HEK293T (cell line): Measurements from ENCODE around the gene USP43.

Source experiments
- BHLHE40 ChIP-seq: fragments of 450-650 bp; IDR thresholded peaks from 2 replicates; pipeline ENCODE4 v1.6.1; 2016; ENCODE audit warnings: mild to moderate bottlenecking, moderate library complexity, borderline replicate concordance
- FOXA1 ChIP-seq: fragments of 450-650 bp; IDR thresholded peaks from 2 replicates; pipeline ENCODE4 v1.6.1; 2016; ENCODE audit warnings: mild to moderate bottlenecking
- FOXK2 ChIP-seq: fragments of 450-650 bp; IDR thresholded peaks from 2 replicates; pipeline ENCODE4 v1.6.1; 2016; ENCODE audit warnings: mild to moderate bottlenecking
- FOXM1 ChIP-seq: fragments of 450-650 bp; IDR thresholded peaks from 2 replicates; pipeline ENCODE4 v1.6.1; 2017; ENCODE audit warnings: mild to moderate bottlenecking, borderline replicate concordance
- HDGF ChIP-seq: fragments of 450-650 bp; IDR thresholded peaks from 2 replicates; pipeline ENCODE4 v1.6.1; 2017; ENCODE audit warnings: antibody characterized with exemption, borderline replicate concordance
- L3MBTL2 ChIP-seq: fragments of 450-650 bp; conservative IDR thresholded peaks from 2 replicates; pipeline ENCODE4 v1.6.1; 2016; ENCODE audit warnings: mild to moderate bottlenecking
- LEF1 ChIP-seq: fragments of 450-650 bp; IDR thresholded peaks from 2 replicates; pipeline ENCODE4 v1.6.1; 2017; ENCODE audit warnings: mild to moderate bottlenecking, borderline replicate concordance
- PKNOX1 ChIP-seq: fragments of 450-650 bp; IDR thresholded peaks from 2 replicates; pipeline ENCODE4 v1.6.1; 2016
- SP1 ChIP-seq: fragments of 450-650 bp; IDR thresholded peaks from 2 replicates; pipeline ENCODE4 v1.6.1; 2017
- SUZ12 ChIP-seq: fragments of 450-650 bp; IDR thresholded peaks from 2 replicates; pipeline ENCODE4 v1.6.1; 2016; ENCODE audit warnings: mild to moderate bottlenecking
- TARDBP ChIP-seq: fragments of 450-650 bp; IDR thresholded peaks from 2 replicates; pipeline ENCODE4 v1.6.1; 2016
- ZNF384 ChIP-seq: fragments of 450-650 bp; IDR thresholded peaks from 2 replicates; pipeline ENCODE4 v1.6.1; 2016

DNA sequence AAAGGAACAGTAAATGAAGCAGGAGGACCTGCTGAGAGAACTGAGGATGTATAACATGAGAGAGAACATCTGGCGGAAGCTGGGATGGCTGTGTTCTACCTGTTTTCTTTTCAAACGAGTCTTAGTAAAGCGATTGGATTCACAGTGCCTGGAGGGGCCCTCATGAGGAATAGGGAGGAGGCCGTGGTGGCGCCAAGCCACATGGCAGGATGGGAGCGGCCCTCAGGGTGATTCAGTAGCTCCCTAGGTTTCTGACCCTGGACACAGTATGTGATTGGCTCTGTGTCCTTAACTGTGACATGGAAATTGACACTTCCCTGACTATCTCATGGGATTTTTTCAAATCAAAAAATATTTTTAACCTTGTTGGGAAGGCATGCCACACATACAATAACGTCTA lies 32.1 kb downstream of the USP43 start:
- TF ChIP-seq HDGF (no peak), FOXM1 (no peak), L3MBTL2 (no peak), SUZ12 (no peak), ZNF384 (no peak), FOXK2 (no peak), SP1 (no peak), PKNOX1 (no peak), LEF1 (no peak), TARDBP (no peak), BHLHE40 (no peak), FOXA1 (no peak)
